Caco-2 (cell line): ENCODE data around the gene EFCAB14. TPM values are rescaled to one million over a fixed set of nuclear protein-coding genes. Genes with fewer than 3 reads are reported as not detected.
"Not testable (repeated sequence)": the region's sequence is repeated elsewhere in the genome, so short reads cannot be mapped to it uniquely, and the experiment has no call there.

Experiments used
- BruUV-seq: library from RNA; stranded (reverse); fragments of 400-500 nt; replicated peaks from 2 replicates; lab custom pipeline; 2021; lab: Mats Ljungman, UMichigan
- CTCF ChIA-PET: fragments of 300-600 bp; sonication (Branson Sonifier 250); formaldehyde crosslinking; loops from one replicate; lab custom pipeline; 2022; ENCODE audit warnings: antibody characterized with exemption; lab: Charles Lee
- POLR2A ChIA-PET: fragments of 300-600 bp; sonication (Branson Sonifier 250); formaldehyde crosslinking; loops from one replicate; lab custom pipeline; 2022; ENCODE audit warnings: antibody characterized with exemption; lab: Charles Lee
- DNase-seq, 2 experiments: peaks; one replicate each; pipeline versions ENCODE4 v3.0.0 to v3.0.0-alpha.2; 2020 to 2022
- H3K27me3 ChIP-seq: replicated peaks from 2 replicates; pipeline ENCODE4 v1.6.0; 2011; ENCODE audit warnings: low read length; ENCODE audit not compliant: control insufficient read depth, insufficient read depth
- H3K36me3 ChIP-seq: 2 replicates; pipeline ENCODE4 v1.5.1; 2011; ENCODE audit warnings: low read length; ENCODE audit not compliant: control insufficient read depth, insufficient read depth
- H3K4me1 ChIP-seq: fragments of 250-450 bp; sonication (Bioruptor Pico); 2 replicates; pipeline ENCODE4 v1.5.1; 2020; ENCODE audit warnings: mild to moderate bottlenecking
- H3K4me3 ChIP-seq: 2 replicates; pipeline ENCODE4 v1.5.1; 2011; ENCODE audit warnings: low read depth, mild to moderate bottlenecking, control low read depth, low read length
- H3K9me3 ChIP-seq: fragments of 250-450 bp; sonication (Bioruptor Pico); 2 replicates; pipeline ENCODE4 v1.5.1; 2020; ENCODE audit warnings: mild to moderate bottlenecking, moderate library complexity
- H3K27ac Mint-ChIP-seq: one replicate; pipeline ENCODE4 v1.8.0; 2022; ENCODE audit warnings: mixed read lengths; ENCODE audit not compliant: unreplicated experiment
- H3K27me3 Mint-ChIP-seq: one replicate; pipeline ENCODE4 v1.8.0; 2022; ENCODE audit warnings: mixed read lengths; ENCODE audit not compliant: insufficient read depth, unreplicated experiment
- H3K36me3 Mint-ChIP-seq: one replicate; pipeline ENCODE4 v1.8.0; 2022; ENCODE audit warnings: mild to moderate bottlenecking, mixed read lengths; ENCODE audit not compliant: insufficient read depth, unreplicated experiment
- H3K4me1 Mint-ChIP-seq: one replicate; pipeline ENCODE4 v1.8.0; 2022; ENCODE audit warnings: low read depth, mixed read lengths; ENCODE audit not compliant: unreplicated experiment
- H3K4me3 Mint-ChIP-seq: one replicate; pipeline ENCODE4 v1.8.0; 2022; ENCODE audit warnings: mild to moderate bottlenecking, moderate library complexity, mixed read lengths; ENCODE audit not compliant: unreplicated experiment
- H3K9me3 Mint-ChIP-seq: one replicate; pipeline ENCODE4 v1.8.0; 2022; ENCODE audit warnings: mixed read lengths; ENCODE audit not compliant: unreplicated experiment
- CTCF ChIP-seq, 2 experiments: fragments of 200-600 bp in 1 of 2; IDR thresholded peaks; 1 replicate in 1 of 2; 2 replicates in 1 of 2; pipeline versions ENCODE4 v1.5.1 to v1.8.0; 2011 to 2022; ENCODE audit warnings: antibody characterized with exemption in 1 of 2, control low read depth in 1 of 2, inconsistent platforms in 1 of 2, low read depth in 1 of 2, low read length in 1 of 2, mild to moderate bottlenecking in 1 of 2, moderate library complexity in 1 of 2; ENCODE audit not compliant: insufficient read depth in 1 of 2, severe bottlenecking in 1 of 2, unreplicated experiment in 1 of 2
- intact Hi-C: fragments of 100-400 bp; cut with micrococcal nuclease; formaldehyde crosslinking; loops from one replicate; pipeline ENCODE4 v1.10.0; 2022; ENCODE audit not compliant: unreplicated experiment
- total RNA-seq: library from RNA; stranded (reverse); gene quantifications from 2 replicates; pipeline ENCODE4 v1.2.3, GENCODE V29; 2022

Gene EFCAB14
- total RNA-seq, 1 experiment from 2014 or later = 60.3 TPM

GRCh38 chr1:46721686-46722205 lies 2.8 kb upstream of the EFCAB14 start:
- Histone ChIP-seq H3K4me3 (no peak overlapping the region), H3K9me3 (no peaks in the 10 kb centered on the region), H3K36me3 (no peaks in the 10 kb centered on the region), H3K4me1 (peaks cover 10% of the 10 kb centered on the region), H3K27me3 (no peaks in the 10 kb centered on the region)
- Mint-ChIP-seq H3K27ac (no peak overlapping the region), H3K4me3 (no peak overlapping the region), H3K27me3 (no peaks in the 10 kb centered on the region), H3K4me1 (peaks cover 20% of the 10 kb centered on the region), H3K9me3 (peaks cover 9% of the 10 kb centered on the region), H3K36me3 (peaks cover 10% of the 10 kb centered on the region)
- no peak for TF ChIP-seq CTCF (IDR thresholded peaks at IDR 0.05; ENCODE audit: insufficient read depth in 1 of 2, low read depth in 1 of 2, low read length in 1 of 2, severe bottlenecking in 1 of 2, unreplicated experiment in 1 of 2)
- ChIA-PET POLR2A (no interaction called here), CTCF (no interaction called here)
- intact Hi-C loops = no loop called here
- DNase-seq = no peak
- BruUV-seq = no TSS peak

DNA sequence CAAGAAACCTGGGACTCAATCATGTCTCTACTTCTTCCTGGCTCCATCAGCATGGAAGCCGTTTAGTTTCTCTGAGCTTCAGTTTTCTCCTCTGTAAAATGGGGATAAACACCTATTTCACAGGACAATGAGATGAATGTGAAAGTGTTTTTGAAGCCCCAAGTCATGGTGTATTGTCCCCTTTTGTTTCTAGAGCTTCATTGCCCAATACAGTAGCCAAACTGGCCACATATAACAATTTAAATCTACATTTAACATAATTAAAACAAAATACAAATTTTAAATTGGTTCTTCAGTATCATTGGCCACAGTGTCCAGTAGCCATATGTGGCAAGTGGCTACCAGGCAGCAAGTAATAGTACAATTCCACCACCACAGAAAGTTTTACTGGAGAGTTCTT lies 2.3 kb upstream of the EFCAB14 start:
- no peaks in the 10 kb centered on the region for H3K36me3 ChIP-seq
- Mint-ChIP-seq H3K9me3 (peaks cover 3% of the 10 kb centered on the region), H3K27me3 (no peaks in the 10 kb centered on the region), H3K36me3 (peaks cover 10% of the 10 kb centered on the region), H3K4me1 (peaks cover 21% of the 10 kb centered on the region), H3K4me3 (no peak overlapping the region), H3K27ac (no peak overlapping the region)
- no peaks in the 10 kb centered on the region for H3K9me3 ChIP-seq
- intact Hi-C loops = no loop called here
- DNase-seq = no peak
- TF ChIP-seq CTCF (IDR thresholded peaks at IDR 0.05; ENCODE audit: insufficient read depth in 1 of 2, low read depth in 1 of 2, low read length in 1 of 2, severe bottlenecking in 1 of 2, unreplicated experiment in 1 of 2) = no peak
- ChIA-PET CTCF (no interaction called here), POLR2A (no interaction called here)
- no peak overlapping the region for H3K4me3 ChIP-seq
- BruUV-seq = no TSS peak
- no peaks in the 10 kb centered on the region for H3K27me3 ChIP-seq
- peaks cover 10% of the 10 kb centered on the region for H3K4me1 ChIP-seq

DNA sequence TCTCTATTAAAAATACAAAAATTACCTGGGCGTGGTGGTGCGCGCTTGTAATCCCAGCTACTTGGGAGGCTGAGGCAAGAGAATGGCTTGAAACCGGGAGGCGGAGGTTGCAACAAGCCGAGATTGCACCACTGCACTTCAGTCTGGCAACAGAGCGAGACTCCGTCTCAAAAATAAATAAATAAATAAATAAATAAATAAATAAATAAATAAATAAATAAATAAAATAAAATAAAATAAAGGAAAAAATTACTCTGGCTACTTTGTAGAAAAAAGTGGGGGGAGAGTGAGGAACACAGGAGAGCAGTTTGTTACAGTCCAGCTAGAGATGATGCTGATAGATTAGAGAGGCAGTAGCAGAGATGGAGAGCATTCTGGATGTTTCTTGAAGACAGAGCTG lies 1.4 kb upstream of the EFCAB14 start:
- intact Hi-C loops, H3K4me3 Mint-ChIP-seq, H3K27me3 Mint-ChIP-seq, BruUV-seq, H3K27ac Mint-ChIP-seq, H3K27me3 ChIP-seq, H3K9me3 Mint-ChIP-seq, H3K36me3 ChIP-seq, H3K9me3 ChIP-seq, H3K4me3 ChIP-seq, POLR2A ChIA-PET, DNase-seq, CTCF ChIA-PET: not testable (repeated sequence)
- Mint-ChIP-seq H3K36me3 (peaks cover 16% of the 10 kb centered on the region), H3K4me1 (peaks cover 21% of the 10 kb centered on the region)
- peaks cover 13% of the 10 kb centered on the region for H3K4me1 ChIP-seq
